HCT116 (cell line): Measurements from ENCODE around the gene INPP5J. TPM values are rescaled to one million over a fixed set of nuclear protein-coding genes. Genes with fewer than 3 reads are reported as not detected.

Source experiments
- ATAC-seq: fragments of 200-7000 bp; cut with Tn5 transposase; 2 replicates; pipeline ENCODE4 v1.9.1; 2020; ENCODE audit warnings: mild to moderate bottlenecking, moderate library complexity
- BruUV-seq: library from RNA; stranded (reverse); fragments of 400-500 nt; replicated peaks from 2 replicates; lab custom pipeline; 2021; lab: Mats Ljungman, UMichigan
- CTCF ChIA-PET: fragments of 300-600 bp; sonication (Branson Sonifier 250); formaldehyde crosslinking; loops from one replicate; lab custom pipeline; 2021; ENCODE audit warnings: antibody characterized with exemption; lab: Charles Lee
- POLR2A ChIA-PET: fragments of 300-600, 350-600 bp; sonication (Branson Sonifier 250); formaldehyde crosslinking; loops from one replicate; lab custom pipeline; 2021; ENCODE audit warnings: antibody characterized with exemption; lab: Charles Lee
- RAD21 ChIA-PET, 2 experiments: fragments of 300-600 bp; sonication (Branson Sonifier 250); formaldehyde crosslinking; loops; one replicate each; lab custom pipeline; 2023; ENCODE audit warnings: low total read pairs in 2 of 2; ENCODE audit not compliant: uncharacterized antibody in 2 of 2, unreplicated experiment in 2 of 2, low non-redundant PET in 1 of 2; lab: Charles Lee
- DNase-seq: peaks from one replicate; pipeline ENCODE4 v3.0.0-alpha.2; 2010; ENCODE audit warnings: low read depth, low spot score
- H2AFZ ChIP-seq: fragments of 200-600 bp; shearing (Covaris generic), sonication (generic); 2 replicates; pipeline ENCODE4 v1.6.1; 2017; ENCODE audit warnings: low read depth, mixed run types, mixed read lengths, antibody characterized with exemption, low read length; ENCODE audit not compliant: poor library complexity, severe bottlenecking
- H3K27ac ChIP-seq: 2 replicates; pipeline ENCODE4 v1.5.1; 2012; ENCODE audit warnings: low read depth, low read length
- H3K27me3 ChIP-seq: fragments of 200-600 bp; sonication (generic); 2 replicates; pipeline ENCODE4 v1.6.1; 2016; ENCODE audit warnings: mixed run types, low read length, mixed read lengths; ENCODE audit not compliant: insufficient read depth
- H3K36me3 ChIP-seq, 2 experiments: fragments of 200-500 bp in 1 of 2; fragments of 200-600 bp in 1 of 2; sonication (Bioruptor generic) in 1 of 2; sonication (generic) in 1 of 2; 2 replicates each; pipeline versions ENCODE4 v1.5.1 to v1.6.1; 2014 to 2016; ENCODE audit warnings: low read length in 2 of 2, inconsistent platforms in 1 of 2, mixed read lengths in 1 of 2, mixed run types in 1 of 2; ENCODE audit not compliant: insufficient read depth in 2 of 2, control insufficient read depth in 1 of 2
- H3K4me1 ChIP-seq, 2 experiments: fragments of 200-600 bp in 1 of 2; sonication (generic) in 1 of 2; 2 replicates each; pipeline versions ENCODE4 v1.5.1 to v1.6.1; 2012 to 2017; ENCODE audit warnings: low read length in 2 of 2, inconsistent platforms in 1 of 2, mild to moderate bottlenecking in 1 of 2, mixed read lengths in 1 of 2, mixed run types in 1 of 2, moderate library complexity in 1 of 2; ENCODE audit not compliant: insufficient read depth in 2 of 2, control insufficient read depth in 1 of 2
- H3K4me2 ChIP-seq: fragments of 200-600 bp; sonication (generic); 2 replicates; pipeline ENCODE4 v1.6.1; 2017; ENCODE audit warnings: mixed run types, low read length, mixed read lengths
- H3K4me3 ChIP-seq, 2 experiments: fragments of 200-600 bp in 1 of 2; sonication (generic) in 1 of 2; replicated peaks in 1 of 2; 2 replicates each; pipeline ENCODE4 v1.5.1; 2011 to 2016; ENCODE audit warnings: low read length in 2 of 2, control low read depth in 1 of 2, low read depth in 1 of 2, mild to moderate bottlenecking in 1 of 2, mixed read lengths in 1 of 2, mixed run types in 1 of 2
- H3K79me2 ChIP-seq: fragments of 200-600 bp; sonication (generic); 2 replicates; pipeline ENCODE4 v1.6.1; 2017; ENCODE audit warnings: mild to moderate bottlenecking, mixed run types, low read length, moderate library complexity, mixed read lengths; ENCODE audit not compliant: insufficient read depth
- H3K9ac ChIP-seq: fragments of 200-600 bp; sonication (generic); 2 replicates; pipeline ENCODE4 v1.6.1; 2016; ENCODE audit warnings: low read length, mixed read lengths
- H3K9me2 ChIP-seq: fragments of 200-600 bp; sonication (generic), shearing (Covaris generic); 2 replicates; pipeline ENCODE4 v1.6.1; 2017; ENCODE audit warnings: mixed run types, mild to moderate bottlenecking, moderate library complexity; ENCODE audit not compliant: insufficient read depth
- H3K9me3 ChIP-seq, 2 experiments: fragments of 200-500 bp in 1 of 2; fragments of 200-600 bp in 1 of 2; sonication (Bioruptor generic) in 1 of 2; sonication (generic) in 1 of 2; 2 replicates each; pipeline ENCODE4 v1.6.1; 2014 to 2017; ENCODE audit warnings: low read length in 2 of 2, mixed read lengths in 2 of 2, inconsistent platforms in 1 of 2, low read depth in 1 of 2, mild to moderate bottlenecking in 1 of 2, mixed run types in 1 of 2, moderate library complexity in 1 of 2; ENCODE audit not compliant: control insufficient read depth in 1 of 2, insufficient read depth in 1 of 2
- H4K20me1 ChIP-seq: fragments of 200-600 bp; sonication (generic), shearing (Covaris generic); 2 replicates; pipeline ENCODE4 v1.6.1; 2017; ENCODE audit warnings: mixed run types, mild to moderate bottlenecking, moderate library complexity; ENCODE audit not compliant: insufficient read depth
- CBX3 ChIP-seq: IDR thresholded peaks from 2 replicates; pipeline ENCODE4 v1.6.1; 2012; ENCODE audit warnings: low read depth
- ELF1 ChIP-seq: IDR thresholded peaks from 2 replicates; pipeline ENCODE4 v1.6.1; 2012; ENCODE audit warnings: low read depth, borderline replicate concordance
- EZH2 ChIP-seq: fragments of 200-600 bp; sonication (generic); IDR thresholded peaks from 2 replicates; pipeline ENCODE4 v1.6.1; 2017; ENCODE audit warnings: antibody characterized with exemption, mixed run types
- EZH2phosphoT487 ChIP-seq: fragments of 200-600 bp; IDR thresholded peaks from 2 replicates; pipeline ENCODE4 v1.6.1; 2018; ENCODE audit warnings: antibody characterized with exemption, borderline replicate concordance
- FOSL1 ChIP-seq: IDR thresholded peaks from 2 replicates; pipeline ENCODE4 v1.6.1; 2012; ENCODE audit warnings: low read depth
- JUND ChIP-seq: IDR thresholded peaks from 2 replicates; pipeline ENCODE4 v1.6.1; 2012
- POLR2A ChIP-seq: IDR thresholded peaks from 2 replicates; pipeline ENCODE4 v1.7.0; 2011; ENCODE audit warnings: borderline replicate concordance; ENCODE audit not compliant: insufficient read depth, insufficient read length; ENCODE audit errors: extremely low read depth
- RAD21 ChIP-seq: IDR thresholded peaks from 2 replicates; pipeline ENCODE4 v1.6.1; 2012; ENCODE audit warnings: low read depth, mild to moderate bottlenecking
- SP1 ChIP-seq: IDR thresholded peaks from 2 replicates; pipeline ENCODE4 v1.6.1; 2012; ENCODE audit warnings: low read depth
- SRF ChIP-seq: IDR thresholded peaks from 2 replicates; pipeline ENCODE4 v1.6.1; 2012; ENCODE audit warnings: low read depth
- TCF7L2 ChIP-seq: IDR thresholded peaks from 2 replicates; pipeline ENCODE4 v1.7.0; 2011; ENCODE audit warnings: borderline replicate concordance, inconsistent platforms; ENCODE audit not compliant: insufficient read depth, insufficient read length; ENCODE audit errors: extremely low read depth
- YY1 ChIP-seq: IDR thresholded peaks from 2 replicates; pipeline ENCODE4 v1.6.1; 2011; ENCODE audit warnings: low read length, low read depth, moderate library complexity, mild to moderate bottlenecking; ENCODE audit not compliant: insufficient replicate concordance; ENCODE audit errors: extremely low read depth
- ZFX ChIP-seq: fragments of 450-650 bp; IDR thresholded peaks from 2 replicates; pipeline ENCODE4 v1.6.1; 2017
- ZNF274 ChIP-seq: fragments of 200-500 bp; sonication (Bioruptor generic); IDR thresholded peaks from 2 replicates; pipeline ENCODE4 v1.6.1; 2014; ENCODE audit warnings: mild to moderate bottlenecking, low read depth, low read length, inconsistent platforms
- intact Hi-C: fragments of 100-400 bp; cut with micrococcal nuclease; formaldehyde crosslinking; loops from 2 replicates; pipeline ENCODE4 v1.10.0; 2022
- total RNA-seq: library from RNA; stranded (reverse); gene quantifications from one replicate; pipeline ENCODE4 v1.2.1, GENCODE V29; 2021; ENCODE audit not compliant: unreplicated experiment
- TF ChIP-seq, protein P1 (sequence below), 3 experiments: fragments of 200-600 bp in 1 of 3; sonication (generic) in 1 of 3; IDR thresholded peaks in 2 of 3; conservative IDR thresholded peaks in 1 of 3; 2 replicates each; pipeline ENCODE4 v1.5.1; 2012 to 2017; ENCODE audit warnings: low read depth in 2 of 3, low read length in 2 of 3, antibody characterized with exemption in 1 of 3, borderline replicate concordance in 1 of 3, control low read depth in 1 of 3, mild to moderate bottlenecking in 1 of 3, mixed read lengths in 1 of 3, mixed run types in 1 of 3, moderate library complexity in 1 of 3; ENCODE audit not compliant: insufficient read depth in 1 of 3
- TF ChIP-seq, protein P2 (sequence below): IDR thresholded peaks from 2 replicates; pipeline ENCODE4 v1.6.1; 2012; ENCODE audit warnings: low read depth
- TF ChIP-seq, protein P3 (sequence below): IDR thresholded peaks from 2 replicates; pipeline ENCODE4 v1.6.1; 2012
- TF ChIP-seq, protein P4 (sequence below): IDR thresholded peaks from 2 replicates; pipeline ENCODE4 v1.6.1; 2011; ENCODE audit warnings: mild to moderate bottlenecking, low read length, moderate library complexity; ENCODE audit not compliant: insufficient replicate concordance; ENCODE audit errors: extremely low read depth
- TF ChIP-seq, protein P5 (sequence below): IDR thresholded peaks from 2 replicates; pipeline ENCODE4 v1.6.1; 2012

The INPP5J gene
- total RNA-seq, 1 experiment from 2014 or later = 8.9 TPM

DNA sequence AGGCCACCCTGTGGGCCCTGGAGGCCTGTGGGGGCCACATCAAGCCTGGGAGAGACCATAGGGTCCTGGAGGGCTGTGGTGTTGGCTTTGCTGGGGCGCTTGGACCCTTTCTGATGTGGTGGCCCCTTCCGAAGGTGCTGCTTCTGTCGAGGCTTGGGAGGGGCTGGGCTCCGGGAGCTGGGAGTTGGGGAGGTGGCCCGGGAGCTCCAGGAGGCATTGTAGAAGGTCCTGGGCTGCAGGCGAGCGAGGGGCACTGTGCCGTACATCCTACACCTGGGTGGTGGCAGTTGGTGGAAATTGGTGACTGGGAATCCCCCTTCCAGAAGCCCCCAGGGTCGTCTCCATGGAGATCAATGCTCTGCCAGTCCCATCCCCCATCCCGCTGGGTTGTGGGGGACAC lies 15.0 kb downstream of the INPP5J start (continued):
- TF ChIP-seq, protein P1, sequence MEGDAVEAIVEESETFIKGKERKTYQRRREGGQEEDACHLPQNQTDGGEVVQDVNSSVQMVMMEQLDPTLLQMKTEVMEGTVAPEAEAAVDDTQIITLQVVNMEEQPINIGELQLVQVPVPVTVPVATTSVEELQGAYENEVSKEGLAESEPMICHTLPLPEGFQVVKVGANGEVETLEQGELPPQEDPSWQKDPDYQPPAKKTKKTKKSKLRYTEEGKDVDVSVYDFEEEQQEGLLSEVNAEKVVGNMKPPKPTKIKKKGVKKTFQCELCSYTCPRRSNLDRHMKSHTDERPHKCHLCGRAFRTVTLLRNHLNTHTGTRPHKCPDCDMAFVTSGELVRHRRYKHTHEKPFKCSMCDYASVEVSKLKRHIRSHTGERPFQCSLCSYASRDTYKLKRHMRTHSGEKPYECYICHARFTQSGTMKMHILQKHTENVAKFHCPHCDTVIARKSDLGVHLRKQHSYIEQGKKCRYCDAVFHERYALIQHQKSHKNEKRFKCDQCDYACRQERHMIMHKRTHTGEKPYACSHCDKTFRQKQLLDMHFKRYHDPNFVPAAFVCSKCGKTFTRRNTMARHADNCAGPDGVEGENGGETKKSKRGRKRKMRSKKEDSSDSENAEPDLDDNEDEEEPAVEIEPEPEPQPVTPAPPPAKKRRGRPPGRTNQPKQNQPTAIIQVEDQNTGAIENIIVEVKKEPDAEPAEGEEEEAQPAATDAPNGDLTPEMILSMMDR (IDR thresholded peaks at IDR 0.05 in 2 of 3, conservative IDR thresholded peaks at IDR 0.05 in 1 of 3; ENCODE audit: borderline replicate concordance in 1 of 3, insufficient read depth in 1 of 3, low read depth in 2 of 3, low read length in 2 of 3) = no peak
- TF ChIP-seq SRF (no peak), ELF1 (no peak)

DNA sequence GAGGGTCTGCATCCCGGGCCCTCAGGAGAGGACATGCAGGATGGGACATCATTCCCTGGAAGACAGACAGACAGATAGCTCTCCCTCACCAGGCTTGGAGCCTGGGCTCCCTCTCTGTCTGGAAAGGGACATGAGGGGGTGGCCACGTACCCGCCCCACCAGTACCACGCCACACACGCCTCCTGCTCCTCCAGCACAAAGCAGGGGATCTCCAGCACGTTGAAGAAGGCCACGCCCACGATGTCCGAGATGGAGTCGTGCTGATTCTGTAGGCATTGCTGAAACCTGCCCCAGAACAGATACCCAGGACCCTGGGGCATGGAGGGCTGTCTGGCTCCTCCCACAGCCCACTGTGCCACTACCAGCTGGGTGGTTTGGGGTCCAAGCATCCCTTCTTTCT lies 15.4 kb downstream of the INPP5J start:
- ATAC-seq (no peak), DNase-seq (no peak)
- ChIA-PET RAD21 (no interaction called here), CTCF (no interaction called here), POLR2A (no interaction called here)
- TF ChIP-seq JUND (no peak), POLR2A (no peak), TCF7L2 (no peak), EZH2 (no peak), ZFX (no peak), RAD21 (no peak), ZNF274 (no peak), FOSL1 (no peak), YY1 (no peak), EZH2phosphoT487 (no peak), SP1 (no peak), ELF1 (no peak), CBX3 (no peak)
- TF ChIP-seq, protein P2, sequence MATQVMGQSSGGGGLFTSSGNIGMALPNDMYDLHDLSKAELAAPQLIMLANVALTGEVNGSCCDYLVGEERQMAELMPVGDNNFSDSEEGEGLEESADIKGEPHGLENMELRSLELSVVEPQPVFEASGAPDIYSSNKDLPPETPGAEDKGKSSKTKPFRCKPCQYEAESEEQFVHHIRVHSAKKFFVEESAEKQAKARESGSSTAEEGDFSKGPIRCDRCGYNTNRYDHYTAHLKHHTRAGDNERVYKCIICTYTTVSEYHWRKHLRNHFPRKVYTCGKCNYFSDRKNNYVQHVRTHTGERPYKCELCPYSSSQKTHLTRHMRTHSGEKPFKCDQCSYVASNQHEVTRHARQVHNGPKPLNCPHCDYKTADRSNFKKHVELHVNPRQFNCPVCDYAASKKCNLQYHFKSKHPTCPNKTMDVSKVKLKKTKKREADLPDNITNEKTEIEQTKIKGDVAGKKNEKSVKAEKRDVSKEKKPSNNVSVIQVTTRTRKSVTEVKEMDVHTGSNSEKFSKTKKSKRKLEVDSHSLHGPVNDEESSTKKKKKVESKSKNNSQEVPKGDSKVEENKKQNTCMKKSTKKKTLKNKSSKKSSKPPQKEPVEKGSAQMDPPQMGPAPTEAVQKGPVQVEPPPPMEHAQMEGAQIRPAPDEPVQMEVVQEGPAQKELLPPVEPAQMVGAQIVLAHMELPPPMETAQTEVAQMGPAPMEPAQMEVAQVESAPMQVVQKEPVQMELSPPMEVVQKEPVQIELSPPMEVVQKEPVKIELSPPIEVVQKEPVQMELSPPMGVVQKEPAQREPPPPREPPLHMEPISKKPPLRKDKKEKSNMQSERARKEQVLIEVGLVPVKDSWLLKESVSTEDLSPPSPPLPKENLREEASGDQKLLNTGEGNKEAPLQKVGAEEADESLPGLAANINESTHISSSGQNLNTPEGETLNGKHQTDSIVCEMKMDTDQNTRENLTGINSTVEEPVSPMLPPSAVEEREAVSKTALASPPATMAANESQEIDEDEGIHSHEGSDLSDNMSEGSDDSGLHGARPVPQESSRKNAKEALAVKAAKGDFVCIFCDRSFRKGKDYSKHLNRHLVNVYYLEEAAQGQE = no peak
- TF ChIP-seq, protein P3, sequence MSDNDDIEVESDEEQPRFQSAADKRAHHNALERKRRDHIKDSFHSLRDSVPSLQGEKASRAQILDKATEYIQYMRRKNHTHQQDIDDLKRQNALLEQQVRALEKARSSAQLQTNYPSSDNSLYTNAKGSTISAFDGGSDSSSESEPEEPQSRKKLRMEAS = no peak
- TF ChIP-seq, protein P4, sequence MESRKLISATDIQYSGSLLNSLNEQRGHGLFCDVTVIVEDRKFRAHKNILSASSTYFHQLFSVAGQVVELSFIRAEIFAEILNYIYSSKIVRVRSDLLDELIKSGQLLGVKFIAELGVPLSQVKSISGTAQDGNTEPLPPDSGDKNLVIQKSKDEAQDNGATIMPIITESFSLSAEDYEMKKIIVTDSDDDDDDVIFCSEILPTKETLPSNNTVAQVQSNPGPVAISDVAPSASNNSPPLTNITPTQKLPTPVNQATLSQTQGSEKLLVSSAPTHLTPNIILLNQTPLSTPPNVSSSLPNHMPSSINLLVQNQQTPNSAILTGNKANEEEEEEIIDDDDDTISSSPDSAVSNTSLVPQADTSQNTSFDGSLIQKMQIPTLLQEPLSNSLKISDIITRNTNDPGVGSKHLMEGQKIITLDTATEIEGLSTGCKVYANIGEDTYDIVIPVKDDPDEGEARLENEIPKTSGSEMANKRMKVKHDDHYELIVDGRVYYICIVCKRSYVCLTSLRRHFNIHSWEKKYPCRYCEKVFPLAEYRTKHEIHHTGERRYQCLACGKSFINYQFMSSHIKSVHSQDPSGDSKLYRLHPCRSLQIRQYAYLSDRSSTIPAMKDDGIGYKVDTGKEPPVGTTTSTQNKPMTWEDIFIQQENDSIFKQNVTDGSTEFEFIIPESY = no peak
- TF ChIP-seq, protein P5, sequence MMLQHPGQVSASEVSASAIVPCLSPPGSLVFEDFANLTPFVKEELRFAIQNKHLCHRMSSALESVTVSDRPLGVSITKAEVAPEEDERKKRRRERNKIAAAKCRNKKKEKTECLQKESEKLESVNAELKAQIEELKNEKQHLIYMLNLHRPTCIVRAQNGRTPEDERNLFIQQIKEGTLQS = no peak
- intact Hi-C loops = no loop called here
- no peaks in the 10 kb centered on the region for H3K36me3 ChIP-seq
- H3K27me3 ChIP-seq = no peaks in the 10 kb centered on the region
- no peaks in the 10 kb centered on the region for H3K9me2 ChIP-seq
- no TSS peak for BruUV-seq
- no peak overlapping the region for H3K4me3 ChIP-seq
- no peaks in the 10 kb centered on the region for H4K20me1 ChIP-seq
- no peak overlapping the region for H3K4me2 ChIP-seq
- H3K4me1 ChIP-seq = no peaks in the 10 kb centered on the region
- H3K9me3 ChIP-seq = no peaks in the 10 kb centered on the region
- no peaks in the 10 kb centered on the region for H3K79me2 ChIP-seq
- H3K27ac ChIP-seq = no peak overlapping the region
- H2AFZ ChIP-seq = no peak overlapping the region
- no peak overlapping the region for H3K9ac ChIP-seq
